GM12878 (cell line): ENCODE data around the gene SYT3. TPM values are rescaled to one million over a fixed set of nuclear protein-coding genes. Genes with fewer than 3 reads are reported as not detected.

Source experiments
- ATAC-seq: fragments of 200-7000 bp; cut with Tn5 transposase; 3 replicates; pipeline ENCODE4 v1.9.1; 2020; ENCODE audit warnings: mild to moderate bottlenecking, moderate library complexity
- Bru-seq: library from RNA; stranded (reverse); fragments of 400-500 nt; gene quantifications from one replicate; lab custom pipeline; 2021; lab: Mats Ljungman, UMichigan
- BruChase-seq, 2 experiments: library from RNA; stranded (reverse); fragments of 400-500 nt; gene quantifications; one replicate each; lab custom pipeline; 2021; lab: Mats Ljungman, UMichigan
- BruUV-seq: library from RNA; stranded (reverse); fragments of 400-500 nt; replicated peaks from 2 replicates; lab custom pipeline; 2021; lab: Mats Ljungman, UMichigan
- CTCF ChIA-PET: fragments of 300-600 bp; sonication (Branson Sonifier 250); formaldehyde crosslinking; extraction: SDS; loops from one replicate; lab custom pipeline; 2021; ENCODE audit warnings: inconsistent platforms; lab: Yijun Ruan, JAX
- POLR2A ChIA-PET: fragments of 350-600 bp; formaldehyde crosslinking; extraction: SDS; loops from one replicate; lab custom pipeline; 2021; ENCODE audit warnings: inconsistent platforms; lab: Charles Lee
- RAD21 ChIA-PET: fragments of 300-600 bp; sonication (Branson Sonifier 250); formaldehyde crosslinking; loops from one replicate; lab custom pipeline; 2023; ENCODE audit warnings: antibody characterized with exemption; ENCODE audit not compliant: unreplicated experiment; lab: Charles Lee
- SMC1A ChIA-PET: fragments of 300-600 bp; sonication (Branson Sonifier 250); formaldehyde crosslinking; loops from one replicate; lab custom pipeline; 2023; ENCODE audit not compliant: unreplicated experiment, uncharacterized antibody; lab: Charles Lee
- DNase-seq: peaks from one replicate; pipeline ENCODE4 v3.0.0-alpha.2; 2011; ENCODE audit warnings: low read depth, low spot score
- FAIRE-seq: peaks from 3 replicates; lab custom pipeline; 2011; peaks lifted over from hg19 to GRCh38; lab: Jason Lieb, UNC
- H2AFZ ChIP-seq: 2 replicates; pipeline ENCODE4 v1.6.0; 2011; ENCODE audit warnings: low read depth, low read length, control low read depth; ENCODE audit not compliant: control insufficient read depth
- H3K27ac ChIP-seq: 2 replicates; pipeline ENCODE4 v1.5.1; 2011; ENCODE audit warnings: control low read depth; ENCODE audit not compliant: control insufficient read depth, insufficient read depth
- H3K27me3 ChIP-seq, 2 experiments: replicated peaks in 1 of 2; 2 replicates each; pipeline versions ENCODE4 v1.6.0 to v1.6.1; 2011; ENCODE audit warnings: low read length in 1 of 2; ENCODE audit not compliant: control insufficient read depth in 2 of 2, insufficient read depth in 2 of 2
- H3K36me3 ChIP-seq, 2 experiments: 2 replicates each; pipeline ENCODE4 v1.5.1; 2011; ENCODE audit warnings: low read length in 1 of 2; ENCODE audit not compliant: control insufficient read depth in 2 of 2, insufficient read depth in 2 of 2
- H3K4me1 ChIP-seq: 2 replicates; pipeline ENCODE4 v1.6.1; 2011; ENCODE audit warnings: mild to moderate bottlenecking, low read length, moderate library complexity, mixed read lengths; ENCODE audit not compliant: control insufficient read depth, insufficient read depth
- H3K4me2 ChIP-seq: 2 replicates; pipeline ENCODE4 v1.6.0; 2011; ENCODE audit warnings: control low read depth; ENCODE audit not compliant: control insufficient read depth, insufficient read depth
- H3K4me3 ChIP-seq: fragments of 200-600 bp; sonication (generic); 2 replicates; pipeline ENCODE4 v1.5.1; 2016
- H3K79me2 ChIP-seq: 2 replicates; pipeline ENCODE4 v1.6.0; 2011; ENCODE audit warnings: low read length; ENCODE audit not compliant: control insufficient read depth, insufficient read depth
- H3K9ac ChIP-seq: 2 replicates; pipeline ENCODE4 v1.8.0; 2011; ENCODE audit warnings: low read length, control low read depth, mixed read lengths; ENCODE audit not compliant: control insufficient read depth, insufficient read depth
- H3K9me3 ChIP-seq: replicated peaks from 3 replicates; pipeline ENCODE4 v1.5.1; 2011; ENCODE audit warnings: mild to moderate bottlenecking, low read length; ENCODE audit not compliant: control insufficient read depth, insufficient read depth
- H4K20me1 ChIP-seq: 2 replicates; pipeline ENCODE4 v1.6.0; 2011; ENCODE audit not compliant: control insufficient read depth, insufficient read depth
- ASH2L ChIP-seq: fragments of 300-600, 200-600 bp; sonication (generic); IDR thresholded peaks from 2 replicates; pipeline ENCODE4 v1.6.1; 2017; ENCODE audit warnings: low read depth, mild to moderate bottlenecking, borderline replicate concordance
- CBX3 ChIP-seq: fragments of 200-600 bp; sonication (generic); IDR thresholded peaks from 2 replicates; pipeline ENCODE4 v1.6.1; 2016; ENCODE audit warnings: low read depth, borderline replicate concordance
- HCFC1 ChIP-seq: fragments of 150-350 bp; IDR thresholded peaks from 2 replicates; pipeline ENCODE4 v1.6.1; 2014; ENCODE audit warnings: low read length
- IKZF1 ChIP-seq: fragments of 450-650 bp; conservative IDR thresholded peaks from 2 replicates; pipeline ENCODE4 v1.6.1; 2017; ENCODE audit warnings: antibody characterized with exemption, mild to moderate bottlenecking
- RCOR1 ChIP-seq: conservative IDR thresholded peaks from 2 replicates; pipeline ENCODE4 v1.6.1; 2012; ENCODE audit warnings: low read depth, low read length, improper control_type of control experiment
- RUNX3 ChIP-seq: IDR thresholded peaks from 2 replicates; pipeline ENCODE4 v1.6.1; 2012; ENCODE audit warnings: low read length, inconsistent platforms
- SIX5 ChIP-seq: IDR thresholded peaks from 2 replicates; pipeline ENCODE4 v1.6.1; 2011; ENCODE audit warnings: mild to moderate bottlenecking, low read depth, low read length, moderate library complexity; ENCODE audit not compliant: severe bottlenecking
- SREBF1 ChIP-seq: IDR thresholded peaks from 2 replicates; pipeline ENCODE4 v1.6.1; 2012; ENCODE audit warnings: mild to moderate bottlenecking, low read length
- WGBS: methylation state at CpG from one replicate; pipeline ENCODE4 v1.1.6; 2016; ENCODE audit warnings: low lambda C conversion rate; ENCODE audit not compliant: insufficient replicate concordance, insufficient coverage; ENCODE audit errors: missing lambda C conversion rate; 5-methylcytosine and 5-hydroxymethylcytosine counted together
- in situ Hi-C: fragments of 300-500 bp; cut with MboI; formaldehyde crosslinking; loops from 9 replicates; pipeline ENCODE4 v1.14.3; 2018; ENCODE audit warnings: mixed read lengths
- intact Hi-C: fragments of 100-400 bp; cut with micrococcal nuclease; formaldehyde crosslinking; loops from one replicate; pipeline ENCODE4 v1.14.2; 2022; ENCODE audit not compliant: unreplicated experiment
- long read RNA-seq, 2 experiments: library from polyadenylated mRNA; unstranded; transcript quantifications; one replicate each; pipeline ENCODE4 v2.0.0, GENCODE V29; 2019 to 2020
- polyA minus RNA-seq, 3 experiments: library from RNA; depleted of rRNA, polyadenylated mRNA; stranded (reverse); fragments of >200 nt; gene quantifications; 2 replicates each; pipeline ENCODE4 v1.2.3, GENCODE V29; 2011
- polyA plus RNA-seq, 11 experiments: library from polyadenylated mRNA; depleted of rRNA in 4 of 11; unstranded in 6 of 11; stranded (reverse) in 5 of 11; fragments of >200 nt; fragmentation: Nextera tagmentation in 4 of 11; fragmentation: Illumina TruSeq in 1 of 11; extraction: Ambion mirVana in 4 of 11; extraction: Trizol in 1 of 11; gene quantifications; 1 replicate in 1 of 11; 2 replicates in 10 of 11; pipeline versions ENCODE4 v1.2.1 to v1.2.3, GENCODE V29; 2011 to 2016; ENCODE audit warnings: inconsistent platforms in 2 of 11, missing spikeins in 2 of 11, low read depth in 1 of 11
- total RNA-seq, 4 experiments: library from RNA; depleted of rRNA in 3 of 4; stranded (reverse); fragments of >200 nt in 3 of 4; fragmentation: Illumina TruSeq in 1 of 4; extraction: Trizol in 1 of 4; gene quantifications; 2 replicates each; pipeline versions ENCODE4 v1.2.1 to v1.2.3, GENCODE V29; 2013 to 2021
- TF ChIP-seq, protein P1 (sequence below): fragments of 150-350 bp; IDR thresholded peaks from 2 replicates; pipeline ENCODE4 v1.6.1; 2016; ENCODE audit warnings: low read depth, low read length

SYT3 gene, protein sequence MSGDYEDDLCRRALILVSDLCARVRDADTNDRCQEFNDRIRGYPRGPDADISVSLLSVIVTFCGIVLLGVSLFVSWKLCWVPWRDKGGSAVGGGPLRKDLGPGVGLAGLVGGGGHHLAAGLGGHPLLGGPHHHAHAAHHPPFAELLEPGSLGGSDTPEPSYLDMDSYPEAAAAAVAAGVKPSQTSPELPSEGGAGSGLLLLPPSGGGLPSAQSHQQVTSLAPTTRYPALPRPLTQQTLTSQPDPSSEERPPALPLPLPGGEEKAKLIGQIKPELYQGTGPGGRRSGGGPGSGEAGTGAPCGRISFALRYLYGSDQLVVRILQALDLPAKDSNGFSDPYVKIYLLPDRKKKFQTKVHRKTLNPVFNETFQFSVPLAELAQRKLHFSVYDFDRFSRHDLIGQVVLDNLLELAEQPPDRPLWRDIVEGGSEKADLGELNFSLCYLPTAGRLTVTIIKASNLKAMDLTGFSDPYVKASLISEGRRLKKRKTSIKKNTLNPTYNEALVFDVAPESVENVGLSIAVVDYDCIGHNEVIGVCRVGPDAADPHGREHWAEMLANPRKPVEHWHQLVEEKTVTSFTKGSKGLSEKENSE
- total RNA-seq (2013; cell fraction: nucleolus; rRNA removed), result not detected in 2 replicates
- not detected in 2 replicates for total RNA-seq (2014; rRNA removed)
- not detected in 2 replicates for total RNA-seq (2014; rRNA removed; fragmentation: Illumina TruSeq; extraction: Trizol)
- total RNA-seq (2021), result not detected in 2 replicates
- not detected for polyA plus RNA-seq (2011; ENCODE audit: low read depth)
- 0.03 and 0.05 TPM in 2 replicates for polyA plus RNA-seq (2011; rRNA removed)
- polyA plus RNA-seq (2011; cell fraction: cytosol; rRNA removed), result 0.15 and 0.24 TPM in 2 replicates
- 0.49 and 0.66 TPM in 2 replicates for polyA plus RNA-seq (2011; cell fraction: nucleus; rRNA removed)
- polyA plus RNA-seq (2012), result not detected in 2 replicates
- not detected in 2 replicates for polyA plus RNA-seq (2014; fragmentation: Illumina TruSeq; extraction: Trizol)
- polyA plus RNA-seq (2014; fragmentation: Nextera tagmentation; extraction: Ambion mirVana), result not detected
- 0.18 TPM in 1 of 2 replicates, not detected in the other for polyA plus RNA-seq (2014; rRNA removed)
- not detected for polyA plus RNA-seq (2016; fragmentation: Nextera tagmentation; extraction: Ambion mirVana)
- 0.10 and 0.15 TPM in 2 replicates for polyA minus RNA-seq (2011; rRNA and poly(A)+ RNA removed)
- polyA minus RNA-seq (2011; cell fraction: cytosol; rRNA and poly(A)+ RNA removed), result not detected in 2 replicates
- 0.29 TPM in 1 of 2 replicates, not detected in the other for polyA minus RNA-seq (2011; cell fraction: nucleus; rRNA and poly(A)+ RNA removed)
- Bru-seq, nascent RNA, result percentile 11 among the genes with signal in this experiment
- BruChase-seq, experiment 1, labeled RNA remaining after a 6-hour chase, result percentile 6 among the genes with signal in this experiment
- percentile 8 among the genes with signal in this experiment for BruChase-seq, experiment 2, labeled RNA remaining after a 2-hour chase
- long read RNA-seq, experiment 1, result 0 reads
- long read RNA-seq, experiment 2, result 0 reads

- H3K27me3 ChIP-seq, result peaks cover 2 to 5% of the 10 kb centered on the region in 2 experiments; a peak in 3 of 4 replicates
- H4K20me1 ChIP-seq, result no peaks in the 10 kb centered on the region
- no peak within 1 kb of the TSS for H3K27ac ChIP-seq
- ChIA-PET CTCF (no interaction called here), RAD21 (no interaction called here), POLR2A (no interaction called here), SMC1A (no interaction called here)
- H3K4me3 ChIP-seq, result no peak within 1 kb of the TSS
- TF ChIP-seq IKZF1, result no peak
- peak; percentile 81 for TF ChIP-seq SIX5
- TF ChIP-seq, protein P1, sequence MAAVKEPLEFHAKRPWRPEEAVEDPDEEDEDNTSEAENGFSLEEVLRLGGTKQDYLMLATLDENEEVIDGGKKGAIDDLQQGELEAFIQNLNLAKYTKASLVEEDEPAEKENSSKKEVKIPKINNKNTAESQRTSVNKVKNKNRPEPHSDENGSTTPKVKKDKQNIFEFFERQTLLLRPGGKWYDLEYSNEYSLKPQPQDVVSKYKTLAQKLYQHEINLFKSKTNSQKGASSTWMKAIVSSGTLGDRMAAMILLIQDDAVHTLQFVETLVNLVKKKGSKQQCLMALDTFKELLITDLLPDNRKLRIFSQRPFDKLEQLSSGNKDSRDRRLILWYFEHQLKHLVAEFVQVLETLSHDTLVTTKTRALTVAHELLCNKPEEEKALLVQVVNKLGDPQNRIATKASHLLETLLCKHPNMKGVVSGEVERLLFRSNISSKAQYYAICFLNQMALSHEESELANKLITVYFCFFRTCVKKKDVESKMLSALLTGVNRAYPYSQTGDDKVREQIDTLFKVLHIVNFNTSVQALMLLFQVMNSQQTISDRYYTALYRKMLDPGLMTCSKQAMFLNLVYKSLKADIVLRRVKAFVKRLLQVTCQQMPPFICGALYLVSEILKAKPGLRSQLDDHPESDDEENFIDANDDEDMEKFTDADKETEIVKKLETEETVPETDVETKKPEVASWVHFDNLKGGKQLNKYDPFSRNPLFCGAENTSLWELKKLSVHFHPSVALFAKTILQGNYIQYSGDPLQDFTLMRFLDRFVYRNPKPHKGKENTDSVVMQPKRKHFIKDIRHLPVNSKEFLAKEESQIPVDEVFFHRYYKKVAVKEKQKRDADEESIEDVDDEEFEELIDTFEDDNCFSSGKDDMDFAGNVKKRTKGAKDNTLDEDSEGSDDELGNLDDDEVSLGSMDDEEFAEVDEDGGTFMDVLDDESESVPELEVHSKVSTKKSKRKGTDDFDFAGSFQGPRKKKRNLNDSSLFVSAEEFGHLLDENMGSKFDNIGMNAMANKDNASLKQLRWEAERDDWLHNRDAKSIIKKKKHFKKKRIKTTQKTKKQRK, result no peak
- TF ChIP-seq SREBF1, result no peak
- TF ChIP-seq CBX3, result no peak
- no peak for TF ChIP-seq RUNX3
- TF ChIP-seq RCOR1, result no peak
- peak; percentile 75 for TF ChIP-seq HCFC1
- TF ChIP-seq ASH2L, result no peak
- H2AFZ ChIP-seq, result no peak within 1 kb of the TSS
- no peaks in the 10 kb centered on the region for H3K4me1 ChIP-seq
- no peaks in the 10 kb centered on the region for H3K79me2 ChIP-seq
- in situ Hi-C loops (no loop called here), intact Hi-C loops (no loop called here)
- WGBS, result 12% methylated on average over 42 of the region's 76 CpGs
- no TSS peak for BruUV-seq
- no peaks in the 10 kb centered on the region; the same call in 2 of the 3 replicates for H3K9me3 ChIP-seq
- no peak within 1 kb of the TSS for H3K4me2 ChIP-seq
- no peak for DNase-seq
- ATAC-seq, result no peak
- no peak within 1 kb of the TSS for H3K9ac ChIP-seq
- FAIRE-seq, result no peak
- H3K36me3 ChIP-seq, result no peaks in the 10 kb centered on the region
Observed at GRCh38 chr19:50639121-50640112, at the start of gene SYT3. TSS of gene SYT3 (minus strand) at chr19:50639881. CDS start at chr19:50637411, 2,470 bp downstream.
